NCI-H1436 (cell line): ENCODE results near the gene RCAN1.
"Not testable (repeated sequence)": the region's sequence is repeated elsewhere in the genome, so short reads cannot be mapped to it uniquely, and the experiment has no call there.

ENCODE experiments used
- DNase-seq: peaks from one replicate; lab custom pipeline; 2025; lab: John Stamatoyannopoulos, UW

Gene RCAN1

DNA sequence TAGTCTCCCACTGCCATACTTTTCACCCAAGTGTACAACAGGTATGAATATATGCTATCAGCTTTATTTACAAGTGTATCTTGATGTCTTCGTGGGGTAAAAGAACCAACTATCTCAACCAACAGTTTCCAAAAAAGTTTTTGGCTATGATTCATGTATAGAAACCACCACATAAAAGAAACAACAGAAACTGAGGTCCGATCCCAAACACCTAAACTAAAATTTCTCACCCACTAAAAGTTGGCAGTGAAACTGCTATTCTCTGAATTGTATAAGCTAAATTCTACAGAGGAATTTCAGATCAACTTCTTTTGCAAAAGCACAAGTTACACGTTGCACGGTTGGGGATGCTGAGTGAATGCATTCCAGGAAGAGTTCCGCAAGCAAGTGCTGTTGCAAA, 97.9 kb downstream of the RCAN1 start:
- DNase-seq = no peak

- DNase-seq = no peak
Measured at GRCh38 chr21:34514576-34515115, 100.3 kb downstream of the RCAN1 start.

DNA sequence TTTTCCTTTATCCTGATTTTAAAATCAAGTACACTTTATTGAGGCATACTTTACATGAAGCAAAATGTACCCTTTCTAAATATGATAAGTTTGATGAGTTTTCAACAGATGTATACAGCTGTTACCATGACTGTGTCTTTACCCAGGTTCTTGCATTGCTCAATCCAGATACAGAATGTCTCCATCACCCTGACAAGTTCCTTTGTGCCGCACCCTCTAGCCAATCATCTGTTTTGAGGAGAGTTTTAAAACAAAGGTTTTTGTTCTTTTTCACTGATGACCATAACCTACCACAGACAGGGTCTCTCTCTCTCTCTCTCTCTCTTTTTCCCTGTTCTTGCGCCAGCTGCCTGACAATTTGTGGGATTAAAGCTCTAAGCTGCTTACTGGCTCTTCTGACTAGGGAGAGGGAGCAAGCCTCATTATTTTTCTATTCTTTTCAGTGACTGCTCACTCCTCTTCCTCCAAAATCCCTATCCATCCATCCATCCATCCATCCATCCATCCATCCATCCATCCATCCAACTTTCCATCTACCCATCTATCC, 101.7 kb downstream of the RCAN1 start:
- no peak for DNase-seq

GRCh38 chr21:34511787-34512455, 103.0 kb downstream of the RCAN1 start, which contains the start of gene KCNE1:
Gene KCNE1 (minus strand): TSS chr21:34512210. CDS start chr21:34449634, 62,576 bp downstream.
- DNase-seq = no peak

- DNase-seq = no peak
Measured at GRCh38 chr21:34511181-34511580, 103.7 kb downstream of the RCAN1 start.

GRCh38 chr21:34510148-34511142, 104.5 kb downstream of the RCAN1 start:
- DNase-seq = peak; percentile 62

GRCh38 chr21:34509151-34509550, 105.8 kb downstream of the RCAN1 start:
- DNase-seq = no peak

- no peak for DNase-seq
Measured at GRCh38 chr21:34504595-34504994, 110.3 kb downstream of the RCAN1 start.

GRCh38 chr21:34502480-34503106, 112.3 kb downstream of the RCAN1 start:
- no peak for DNase-seq

DNA sequence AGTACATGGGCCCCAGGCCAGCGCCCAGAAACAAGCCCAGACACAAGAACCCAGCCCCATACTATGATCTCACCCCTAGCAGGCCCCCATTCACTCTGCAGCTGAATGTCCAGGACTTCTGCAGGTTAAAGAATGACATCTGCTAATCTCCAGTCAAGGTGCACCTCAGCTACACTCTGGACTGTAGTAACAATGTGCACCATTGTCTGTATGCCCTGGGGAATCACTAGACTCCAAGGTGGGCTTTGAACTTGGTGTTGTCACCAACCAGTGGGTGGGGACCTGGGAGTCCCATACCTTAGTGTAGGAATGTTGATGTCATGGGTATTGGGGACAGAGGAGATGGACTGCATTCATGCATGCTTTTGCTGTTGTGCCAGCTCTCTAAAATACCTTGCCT, 113.2 kb downstream of the RCAN1 start:
- DNase-seq = no peak

- DNase-seq = no peak
Measured at GRCh38 chr21:34500191-34500590, 114.7 kb downstream of the RCAN1 start.

DNA sequence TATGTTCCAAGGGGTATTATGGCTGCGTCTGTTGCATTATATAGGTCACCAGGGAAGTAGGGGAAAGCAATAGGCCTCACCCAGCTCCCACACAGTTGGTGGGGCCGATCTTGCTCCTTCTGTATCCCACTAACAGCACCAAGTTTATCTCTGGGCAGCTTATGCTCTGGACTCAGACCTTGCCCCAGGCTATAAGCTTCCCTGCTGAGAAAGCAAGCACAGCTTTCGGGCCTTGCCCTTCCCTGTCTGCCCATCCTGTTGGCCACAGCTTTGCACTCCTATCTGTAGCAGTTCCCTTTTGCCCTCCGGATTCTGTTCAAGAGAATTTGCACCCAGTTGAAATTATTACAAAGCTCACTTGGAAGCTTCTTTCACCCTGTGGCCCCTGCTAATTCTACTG, 115.8 kb downstream of the RCAN1 start:
- DNase-seq = no peak

DNA sequence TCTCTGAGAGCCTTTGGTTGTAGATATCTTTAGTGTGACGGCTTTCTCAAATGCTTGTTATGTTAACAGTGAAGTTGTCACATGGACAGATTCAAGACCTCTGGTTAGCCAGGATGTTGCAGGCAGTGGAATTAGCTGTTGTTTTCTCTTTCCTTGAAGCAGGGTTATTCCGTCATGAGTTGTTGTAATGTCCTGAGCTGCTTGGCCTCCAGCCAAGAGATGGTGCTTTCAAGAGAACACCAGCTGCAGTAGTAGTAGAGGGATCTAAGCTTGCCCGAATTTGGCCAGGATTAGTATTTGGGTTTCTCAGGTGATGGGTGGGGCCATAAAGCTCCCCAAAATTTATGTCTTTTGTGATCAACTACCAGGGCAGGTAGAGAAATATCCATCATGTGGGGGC, 116.3 kb downstream of the RCAN1 start:
- DNase-seq = no peak

DNA sequence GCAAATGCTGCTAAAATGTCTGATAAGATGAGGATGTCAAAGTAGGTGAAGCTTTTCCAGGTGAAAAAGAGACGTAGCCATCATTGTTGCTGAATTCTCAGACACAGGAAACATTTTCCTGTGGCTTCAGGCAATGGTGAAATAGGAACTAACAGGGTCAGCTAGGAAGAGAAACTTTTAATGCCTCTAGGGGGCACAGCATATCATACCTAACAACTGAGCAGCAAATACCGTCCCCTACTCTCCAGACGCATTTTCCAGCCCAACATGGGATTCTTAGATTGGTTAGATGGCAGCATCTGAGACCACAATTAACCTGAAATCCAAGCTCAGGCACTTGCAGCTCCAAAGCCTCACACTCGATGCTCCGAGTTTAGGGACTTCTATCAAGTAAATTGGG, 131.1 kb downstream of the RCAN1 start:
- DNase-seq = not testable (repeated sequence)

DNA sequence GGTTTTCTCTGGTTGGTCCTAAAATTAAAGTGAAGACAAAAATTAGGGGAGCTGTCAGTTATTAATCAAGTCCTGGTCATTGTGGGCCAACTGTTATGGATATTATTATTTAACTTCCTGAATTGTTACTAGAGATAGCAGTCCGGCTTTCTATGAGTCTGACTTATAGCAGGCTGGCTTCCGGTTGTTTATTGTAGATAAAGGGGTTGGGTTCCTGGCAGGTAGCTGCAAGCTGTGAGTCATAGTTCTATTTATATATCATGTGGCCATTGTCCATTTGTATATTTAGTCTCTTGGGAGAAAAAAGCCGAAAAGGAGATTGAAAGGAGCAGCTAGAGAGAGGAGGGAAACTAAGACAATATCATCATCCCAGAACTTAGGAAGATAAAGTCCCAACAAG, 131.5 kb downstream of the RCAN1 start:
- not testable (repeated sequence) for DNase-seq

DNA sequence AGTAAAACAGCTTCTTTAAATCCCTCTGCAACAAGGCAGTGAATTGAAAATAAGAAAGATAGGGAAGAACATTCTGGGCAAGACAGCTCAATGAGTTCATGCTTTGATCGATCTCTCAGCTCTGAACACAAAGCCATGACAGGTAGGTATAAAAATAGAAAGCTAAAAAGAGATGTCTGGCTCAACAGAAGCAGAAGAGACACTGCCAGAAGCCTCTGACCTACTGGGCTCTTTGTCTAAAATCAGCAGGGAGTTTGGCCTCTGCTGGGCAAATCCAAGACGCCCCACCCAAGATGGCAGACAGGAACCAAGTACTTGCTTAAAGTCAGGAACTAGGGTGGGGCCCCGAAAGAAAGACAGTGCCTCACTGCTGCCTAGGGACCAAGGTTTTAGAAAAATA, 147.6 kb downstream of the RCAN1 start:
- DNase-seq = not testable (repeated sequence)
